Osteocyte (in vitro differentiated cells): ENCODE results near the gene AMDHD2. TPM values are rescaled to one million over a fixed set of nuclear protein-coding genes. Genes with fewer than 3 reads are reported as not detected.
A peak's percentile ranks its signal among the peaks of the same experiment; 100 is the strongest.

ENCODE experiments used
- DNase-seq: peaks from one replicate; pipeline ENCODE4 v3.0.0; 2021; ENCODE audit warnings: mixed read lengths; ENCODE audit not compliant: unreplicated experiment; ENCODE audit errors: extremely low spot score
- H3K27ac Mint-ChIP-seq: one replicate; pipeline ENCODE4 v1.8.0; 2021; ENCODE audit warnings: mild to moderate bottlenecking, mixed read lengths; ENCODE audit not compliant: unreplicated experiment
- H3K27me3 Mint-ChIP-seq: one replicate; pipeline ENCODE4 v1.8.0; 2021; ENCODE audit warnings: mixed read lengths; ENCODE audit not compliant: unreplicated experiment
- H3K36me3 Mint-ChIP-seq: one replicate; pipeline ENCODE4 v1.8.0; 2021; ENCODE audit warnings: mixed read lengths; ENCODE audit not compliant: unreplicated experiment
- H3K4me1 Mint-ChIP-seq: one replicate; pipeline ENCODE4 v1.8.0; 2021; ENCODE audit warnings: mixed read lengths; ENCODE audit not compliant: unreplicated experiment
- H3K4me3 Mint-ChIP-seq: one replicate; pipeline ENCODE4 v1.8.0; 2021; ENCODE audit warnings: mild to moderate bottlenecking, moderate library complexity, mixed read lengths; ENCODE audit not compliant: unreplicated experiment
- H3K9me3 Mint-ChIP-seq: one replicate; pipeline ENCODE4 v1.8.0; 2021; ENCODE audit warnings: mixed read lengths; ENCODE audit not compliant: unreplicated experiment
- total RNA-seq: library from RNA; stranded (reverse); gene quantifications from 2 replicates; pipeline ENCODE4 v1.2.1, GENCODE V29; 2021
- TF ChIP-seq, protein P1 (sequence below): fragments of 200-600 bp; sonication (generic); IDR thresholded peaks from 2 replicates; pipeline ENCODE4 v1.5.0; 2021; ENCODE audit warnings: antibody characterized with exemption, mild to moderate bottlenecking, moderate library complexity

Gene AMDHD2
- total RNA-seq, 1 donor from 2014 or later: 56.6 TPM

DNA sequence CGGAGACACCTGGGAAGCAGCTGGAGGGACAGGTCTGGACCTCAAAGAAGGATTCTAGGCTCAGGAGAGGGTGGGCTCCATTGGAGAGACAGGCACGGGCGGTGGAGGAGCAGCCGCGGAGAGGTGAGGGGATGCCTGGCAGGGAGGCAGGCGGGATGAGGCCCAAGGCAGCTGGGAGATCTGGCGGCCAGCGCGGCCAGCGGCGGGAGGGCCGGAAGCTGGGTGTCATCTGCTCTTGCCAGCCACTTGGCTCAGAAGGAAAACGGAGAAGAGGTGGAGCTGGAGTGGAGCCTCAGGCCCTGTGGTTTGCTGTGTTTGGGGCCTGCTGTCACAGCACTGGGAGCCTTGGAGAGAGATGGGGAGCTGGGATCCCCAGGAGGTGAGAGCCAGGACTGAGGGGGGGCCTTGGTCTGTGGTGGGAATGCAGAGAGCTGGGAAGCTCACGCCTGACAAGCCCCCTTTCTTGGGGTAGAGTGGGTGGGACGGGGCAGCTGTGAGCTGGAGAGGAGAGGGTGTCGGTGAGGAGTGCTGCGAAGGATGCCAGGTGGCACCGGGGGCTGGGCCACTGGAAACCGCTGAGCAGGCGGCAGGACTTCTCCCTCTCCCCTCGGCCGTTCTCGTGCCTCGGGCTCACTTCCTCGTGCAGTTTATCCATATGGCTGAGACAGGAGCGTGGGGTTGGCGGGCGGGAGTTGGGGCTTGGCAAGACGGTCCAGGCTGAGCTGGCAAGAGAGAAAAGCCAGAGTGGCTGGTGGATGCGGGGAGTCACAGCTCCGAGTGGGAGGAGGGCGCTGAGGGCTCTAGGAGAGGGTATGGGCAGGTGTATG is 37.2 kb upstream of the AMDHD2 start:
- Mint-ChIP-seq H3K4me3 (no peak overlapping the region), H3K36me3 (no peaks in the 10 kb centered on the region), H3K9me3 (no peaks in the 10 kb centered on the region), H3K4me1 (peaks cover 27% of the 10 kb centered on the region), H3K27ac (peak overlapping the region; percentile 71), H3K27me3 (no peaks in the 10 kb centered on the region)
- no peak for DNase-seq
- TF ChIP-seq, protein P1, sequence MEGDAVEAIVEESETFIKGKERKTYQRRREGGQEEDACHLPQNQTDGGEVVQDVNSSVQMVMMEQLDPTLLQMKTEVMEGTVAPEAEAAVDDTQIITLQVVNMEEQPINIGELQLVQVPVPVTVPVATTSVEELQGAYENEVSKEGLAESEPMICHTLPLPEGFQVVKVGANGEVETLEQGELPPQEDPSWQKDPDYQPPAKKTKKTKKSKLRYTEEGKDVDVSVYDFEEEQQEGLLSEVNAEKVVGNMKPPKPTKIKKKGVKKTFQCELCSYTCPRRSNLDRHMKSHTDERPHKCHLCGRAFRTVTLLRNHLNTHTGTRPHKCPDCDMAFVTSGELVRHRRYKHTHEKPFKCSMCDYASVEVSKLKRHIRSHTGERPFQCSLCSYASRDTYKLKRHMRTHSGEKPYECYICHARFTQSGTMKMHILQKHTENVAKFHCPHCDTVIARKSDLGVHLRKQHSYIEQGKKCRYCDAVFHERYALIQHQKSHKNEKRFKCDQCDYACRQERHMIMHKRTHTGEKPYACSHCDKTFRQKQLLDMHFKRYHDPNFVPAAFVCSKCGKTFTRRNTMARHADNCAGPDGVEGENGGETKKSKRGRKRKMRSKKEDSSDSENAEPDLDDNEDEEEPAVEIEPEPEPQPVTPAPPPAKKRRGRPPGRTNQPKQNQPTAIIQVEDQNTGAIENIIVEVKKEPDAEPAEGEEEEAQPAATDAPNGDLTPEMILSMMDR: no peak

- H3K27ac Mint-ChIP-seq: no peak overlapping the region
- no peaks in the 10 kb centered on the region for H3K9me3 Mint-ChIP-seq
- TF ChIP-seq, protein P1: no peak
- peaks cover 23% of the 10 kb centered on the region for H3K4me1 Mint-ChIP-seq
- DNase-seq: no peak
- no peaks in the 10 kb centered on the region for H3K27me3 Mint-ChIP-seq
- no peaks in the 10 kb centered on the region for H3K36me3 Mint-ChIP-seq
- no peak overlapping the region for H3K4me3 Mint-ChIP-seq
Observed at GRCh38 chr16:2483939-2484897, 36.0 kb upstream of the AMDHD2 start.

GRCh38 chr16:2484898-2485508 is 35.2 kb upstream of the AMDHD2 start:
- Mint-ChIP-seq H3K27ac (no peak overlapping the region), H3K27me3 (no peaks in the 10 kb centered on the region), H3K4me3 (no peak overlapping the region), H3K36me3 (no peaks in the 10 kb centered on the region), H3K4me1 (peaks cover 23% of the 10 kb centered on the region), H3K9me3 (no peaks in the 10 kb centered on the region)
- DNase-seq: no peak
- TF ChIP-seq, protein P1: no peak

GRCh38 chr16:2485811-2486507 is 34.2 kb upstream of the AMDHD2 start:
- TF ChIP-seq, protein P1: no peak
- DNase-seq: no peak

More at GRCh38 chr16:2485811-2486507, 34.2 kb upstream of the AMDHD2 start:
- Mint-ChIP-seq H3K9me3 (no peaks in the 10 kb centered on the region), H3K4me1 (peaks cover 23% of the 10 kb centered on the region), H3K27me3 (no peaks in the 10 kb centered on the region), H3K4me3 (no peak overlapping the region), H3K36me3 (no peaks in the 10 kb centered on the region), H3K27ac (no peak overlapping the region)
